OCI-LY7 (cell line): ENCODE data around the gene SELENOM.

ENCODE experiments used
- EZH2phosphoT487 ChIP-seq: fragments of 200-600 bp; sonication (generic); IDR thresholded peaks from 2 replicates; pipeline ENCODE4 v1.6.1; 2018; ENCODE audit warnings: low read depth, borderline replicate concordance, mild to moderate bottlenecking, mixed run types, antibody characterized with exemption, low read length, moderate library complexity, mixed read lengths
- TF ChIP-seq, protein P1 (sequence below): fragments of 200-600 bp; sonication (generic); conservative IDR thresholded peaks from 2 replicates; pipeline ENCODE4 v1.5.1; 2014; ENCODE audit warnings: mild to moderate bottlenecking, antibody characterized with exemption, low read length, moderate library complexity, mixed read lengths

DNA sequence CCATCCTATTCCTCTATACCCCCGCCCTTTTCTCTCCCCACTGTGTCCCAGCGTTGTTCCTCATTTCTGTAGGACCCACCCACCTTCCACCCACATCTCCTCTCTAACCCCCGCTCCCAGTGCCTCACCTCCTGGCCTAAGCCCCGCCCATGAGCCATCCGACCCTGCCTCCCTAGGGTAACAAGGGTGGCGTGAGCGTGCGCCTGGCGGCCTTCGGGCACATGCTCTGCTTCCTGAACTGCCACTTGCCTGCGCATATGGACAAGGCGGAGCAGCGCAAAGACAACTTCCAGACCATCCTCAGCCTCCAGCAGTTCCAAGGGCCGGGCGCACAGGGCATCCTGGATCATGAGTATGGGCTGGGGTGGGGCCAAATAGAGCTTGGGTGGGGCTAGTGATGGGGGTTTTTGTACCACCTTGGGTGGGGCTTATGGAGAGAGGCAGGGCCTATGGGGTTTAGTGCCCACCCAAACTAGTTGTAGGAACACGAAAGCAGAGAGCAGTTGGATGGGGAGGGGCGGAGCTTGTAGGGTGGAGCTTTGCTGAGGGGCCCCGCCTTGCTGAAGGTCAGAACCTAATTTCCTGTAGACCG lies 19.9 kb upstream of the SELENOM start:
- TF ChIP-seq, protein P1, sequence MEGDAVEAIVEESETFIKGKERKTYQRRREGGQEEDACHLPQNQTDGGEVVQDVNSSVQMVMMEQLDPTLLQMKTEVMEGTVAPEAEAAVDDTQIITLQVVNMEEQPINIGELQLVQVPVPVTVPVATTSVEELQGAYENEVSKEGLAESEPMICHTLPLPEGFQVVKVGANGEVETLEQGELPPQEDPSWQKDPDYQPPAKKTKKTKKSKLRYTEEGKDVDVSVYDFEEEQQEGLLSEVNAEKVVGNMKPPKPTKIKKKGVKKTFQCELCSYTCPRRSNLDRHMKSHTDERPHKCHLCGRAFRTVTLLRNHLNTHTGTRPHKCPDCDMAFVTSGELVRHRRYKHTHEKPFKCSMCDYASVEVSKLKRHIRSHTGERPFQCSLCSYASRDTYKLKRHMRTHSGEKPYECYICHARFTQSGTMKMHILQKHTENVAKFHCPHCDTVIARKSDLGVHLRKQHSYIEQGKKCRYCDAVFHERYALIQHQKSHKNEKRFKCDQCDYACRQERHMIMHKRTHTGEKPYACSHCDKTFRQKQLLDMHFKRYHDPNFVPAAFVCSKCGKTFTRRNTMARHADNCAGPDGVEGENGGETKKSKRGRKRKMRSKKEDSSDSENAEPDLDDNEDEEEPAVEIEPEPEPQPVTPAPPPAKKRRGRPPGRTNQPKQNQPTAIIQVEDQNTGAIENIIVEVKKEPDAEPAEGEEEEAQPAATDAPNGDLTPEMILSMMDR = no peak
- TF ChIP-seq EZH2phosphoT487 = no peak
